ENCODE measurements around the gene ZFYVE1.

- TF ChIP-seq CTCF (IDR thresholded peaks at IDR 0.05; ENCODE audit: low read length) (no peak), EZH2 (optimal IDR thresholded peaks at IDR 0.05; ENCODE audit: low read depth, low read length) (no peak), EZH2phosphoT487 (IDR thresholded peaks at IDR 0.05; ENCODE audit: low read length) (no peak)
These were observed 68.4 kb downstream of the ZFYVE1 start for GRCh38 chr14:72958548-72958947.
